Cerebellar nuclear complex (tissue), 1 donor: ENCODE results near the gene CFAP69.

Source experiments
- DNase-seq, 2 experiments: peaks; one replicate each; lab custom pipeline; 2025; lab: John Stamatoyannopoulos, UW

The CFAP69 gene

GRCh38 chr7:90244909-90245851 lies at the start of gene CFAP69:
CFAP69 (plus strand) TSS chr7:90245174; CDS start chr7:90245425, 251 bp downstream.
- DNase-seq: peak in 1 of 2 experiments; percentile 46

- DNase-seq: no peak
These were observed 43.3 kb upstream of the CFAP69 start for GRCh38 chr7:90201500-90202195.

GRCh38 chr7:90207956-90208355 lies 37.0 kb upstream of the CFAP69 start:
- DNase-seq: no peak

GRCh38 chr7:90209776-90210175 lies 35.2 kb upstream of the CFAP69 start:
- DNase-seq: no peak

- DNase-seq: no peak
These were observed 34.5 kb upstream of the CFAP69 start for GRCh38 chr7:90210475-90210874.

- DNase-seq: no peak
These were observed 34.0 kb upstream of the CFAP69 start for GRCh38 chr7:90210981-90211380.

- DNase-seq: peak in 1 of 2 experiments; percentile 26
These were observed 33.4 kb upstream of the CFAP69 start, which contains the start of gene STEAP2 for GRCh38 chr7:90211391-90212148. STEAP2 (plus strand) TSS chr7:90211740; CDS start chr7:90225083, 13,343 bp downstream.

GRCh38 chr7:90212149-90212495 lies 32.9 kb upstream of the CFAP69 start:
- peak in 1 of 2 experiments; percentile 26 for DNase-seq

GRCh38 chr7:90213521-90213920 lies 31.5 kb upstream of the CFAP69 start:
- no peak for DNase-seq

- no peak for DNase-seq
These were observed 28.8 kb upstream of the CFAP69 start for GRCh38 chr7:90216080-90216674.

- DNase-seq: no peak
These were observed 28.2 kb upstream of the CFAP69 start for GRCh38 chr7:90216771-90217170.

- no peak for DNase-seq
These were observed 22.6 kb upstream of the CFAP69 start for GRCh38 chr7:90222390-90222789.

GRCh38 chr7:90222811-90223725 lies 21.9 kb upstream of the CFAP69 start:
- no peak for DNase-seq

- no peak for DNase-seq
These were observed 20.8 kb upstream of the CFAP69 start for GRCh38 chr7:90224195-90224594.

- DNase-seq: no peak
These were observed 19.8 kb upstream of the CFAP69 start for GRCh38 chr7:90225181-90225580.

GRCh38 chr7:90225601-90226000 lies 19.4 kb upstream of the CFAP69 start:
- no peak for DNase-seq

- DNase-seq: no peak
These were observed 17.7 kb upstream of the CFAP69 start for GRCh38 chr7:90227259-90227658.

GRCh38 chr7:90229682-90230081 lies 15.3 kb upstream of the CFAP69 start:
- no peak for DNase-seq

GRCh38 chr7:90230834-90231233 lies 14.1 kb upstream of the CFAP69 start:
- DNase-seq: no peak

GRCh38 chr7:90231304-90231703 lies 13.7 kb upstream of the CFAP69 start:
- no peak for DNase-seq

GRCh38 chr7:90232430-90232829 lies 12.5 kb upstream of the CFAP69 start:
- no peak for DNase-seq
